Stimulated activated CD8-positive, alpha-beta memory T cell treated with anti-CD3 and anti-CD28 coated beads, Interleukin-7, amount 100 ng/mL, for 48 hours (primary cell): Measurements from ENCODE around the gene RHOT1.

Experiments
- DNase-seq, 2 donors: peaks; one replicate each; pipeline ENCODE4 v3.0.0-alpha.2; 2020; ENCODE audit warnings: low read depth in 1 of 2; ENCODE audit errors: extremely low read depth in 1 of 2

Gene RHOT1

DNA sequence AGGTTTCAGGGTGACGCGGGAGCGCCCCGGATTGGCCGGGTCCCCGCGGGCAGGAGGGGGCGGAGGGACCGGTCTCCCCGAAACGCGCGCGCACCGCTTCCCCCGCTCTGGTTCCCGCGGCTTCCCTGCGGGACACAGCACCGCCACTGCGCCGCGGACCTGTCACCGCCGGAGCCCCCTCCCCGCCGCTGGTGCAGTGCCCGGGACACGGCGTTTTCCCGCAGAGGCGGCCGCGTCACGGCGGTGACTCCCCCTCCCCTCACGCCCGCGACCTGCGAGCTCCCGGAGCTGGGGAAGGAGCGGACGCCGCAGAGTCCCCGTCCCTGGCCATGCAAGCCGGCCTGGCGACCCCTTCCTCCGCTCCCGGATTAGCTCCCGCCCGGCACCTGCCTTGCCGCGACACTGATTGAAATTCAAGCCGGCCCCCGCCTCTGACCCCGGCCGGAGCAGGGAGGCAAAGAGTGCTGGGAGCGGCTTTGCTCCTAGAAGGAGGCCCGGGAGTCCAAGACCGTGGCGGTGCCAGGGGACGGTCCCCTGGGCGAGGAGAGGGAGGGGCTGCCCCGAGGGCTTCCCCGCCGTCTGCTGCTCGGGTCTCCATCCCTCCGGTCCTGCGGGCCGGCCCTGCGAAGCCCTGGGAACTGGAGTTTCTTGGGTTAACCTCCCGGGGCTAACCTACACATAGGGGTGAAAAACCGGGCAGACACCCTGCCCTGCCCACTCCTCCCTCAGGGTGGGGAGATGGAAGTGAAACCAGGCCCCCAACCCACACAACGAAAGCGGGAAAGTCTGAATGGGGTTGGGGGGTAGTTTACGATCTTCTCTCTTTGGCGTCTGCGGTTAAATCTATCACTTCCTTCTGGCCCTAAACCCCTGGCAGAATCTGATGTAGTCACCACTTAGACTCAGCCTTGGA is 124.3 kb downstream of the RHOT1 start:
- DNase-seq: no peak

DNA sequence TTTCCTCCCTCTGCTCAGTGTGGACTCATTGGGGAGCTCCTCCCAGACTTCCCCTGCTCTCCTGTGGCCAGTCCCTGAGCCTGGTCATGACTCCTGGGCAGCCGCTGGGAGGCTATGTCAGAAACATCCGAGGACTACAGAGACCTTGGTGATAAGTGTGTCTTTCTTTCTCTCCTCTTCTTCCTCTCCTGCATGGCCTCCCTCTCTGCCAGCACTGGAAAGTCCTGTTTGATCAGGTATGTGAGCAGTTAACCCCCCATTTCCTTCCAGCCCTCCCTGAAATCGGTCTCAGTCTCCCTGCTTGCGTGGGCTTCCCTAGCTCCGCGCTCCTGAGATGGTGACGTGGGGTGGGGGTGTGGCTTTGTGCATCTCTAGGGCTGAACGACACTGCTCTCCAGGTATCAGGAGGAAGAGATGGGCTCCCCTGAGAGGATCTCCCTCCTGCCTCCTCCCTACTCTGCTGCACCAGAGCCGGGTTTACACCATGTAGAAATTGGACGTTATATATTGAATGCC is 125.4 kb downstream of the RHOT1 start:
- no peak for DNase-seq

- DNase-seq: no peak
Measured at GRCh38 chr17:32268734-32269288, 126.5 kb downstream of the RHOT1 start.

DNA sequence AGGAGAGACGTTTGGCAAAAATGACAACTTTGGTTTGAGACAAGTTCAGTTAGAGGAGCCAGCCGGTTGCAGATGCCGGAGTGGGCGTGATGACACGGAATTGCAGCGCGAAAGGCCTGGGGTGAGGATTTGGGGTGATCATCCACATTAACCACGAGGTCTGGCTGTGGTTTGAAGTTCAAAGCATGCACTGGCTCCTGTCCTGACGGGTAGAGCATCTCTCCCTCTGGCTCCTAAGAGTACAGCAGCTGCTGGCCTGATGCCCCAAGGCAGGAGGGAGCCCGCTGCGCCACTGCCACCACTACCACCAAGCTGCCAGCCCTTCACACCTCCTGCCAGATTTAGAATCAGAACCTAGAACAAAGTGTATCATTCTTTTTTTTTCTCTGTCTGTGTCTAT is 127.1 kb downstream of the RHOT1 start:
- no peak for DNase-seq

- DNase-seq: no peak
Measured at GRCh38 chr17:32271844-32272243, 129.5 kb downstream of the RHOT1 start.

- DNase-seq: no peak
Measured at GRCh38 chr17:32274101-32274500, 131.8 kb downstream of the RHOT1 start.

GRCh38 chr17:32274643-32275042 is 132.3 kb downstream of the RHOT1 start:
- DNase-seq: no peak
